ENCODE results near the gene TRIM44.
A peak's percentile ranks its signal among the peaks of the same experiment; 100 is the strongest.

TRIM44 gene

GRCh38 chr11:35623621-35624168, 38.9 kb upstream of the TRIM44 start:
- no peak for TF ChIP-seq CTCF (conservative IDR thresholded peaks at IDR 0.05; ENCODE audit: control insufficient read depth, insufficient read depth, low read depth, low read length)
- DNase-seq (ENCODE audit: low read depth) = peak; percentile 90
- no peak overlapping the region for H3K4me3 ChIP-seq (ENCODE audit: control insufficient read depth, low read depth, low read length)

GRCh38 chr11:35624316-35624715, 38.3 kb upstream of the TRIM44 start:
- no peak for TF ChIP-seq CTCF (conservative IDR thresholded peaks at IDR 0.05; ENCODE audit: control insufficient read depth, insufficient read depth, low read depth, low read length)
- DNase-seq (ENCODE audit: low read depth) = no peak
- H3K4me3 ChIP-seq (ENCODE audit: control insufficient read depth, low read depth, low read length) = no peak overlapping the region

- TF ChIP-seq CTCF (conservative IDR thresholded peaks at IDR 0.05; ENCODE audit: control insufficient read depth, insufficient read depth, low read depth, low read length) = no peak
- DNase-seq (ENCODE audit: low read depth) = no peak
- H3K4me3 ChIP-seq (ENCODE audit: control insufficient read depth, low read depth, low read length) = no peak overlapping the region
Measured at GRCh38 chr11:35624781-35625180, 37.8 kb upstream of the TRIM44 start.

GRCh38 chr11:35626501-35626900, 36.1 kb upstream of the TRIM44 start:
- no peak overlapping the region for H3K4me3 ChIP-seq (ENCODE audit: control insufficient read depth, low read depth, low read length)
- TF ChIP-seq CTCF (conservative IDR thresholded peaks at IDR 0.05; ENCODE audit: control insufficient read depth, insufficient read depth, low read depth, low read length) = no peak
- DNase-seq (ENCODE audit: low read depth) = no peak

- no peak overlapping the region for H3K4me3 ChIP-seq (ENCODE audit: control insufficient read depth, low read depth, low read length)
- no peak for TF ChIP-seq CTCF (conservative IDR thresholded peaks at IDR 0.05; ENCODE audit: control insufficient read depth, insufficient read depth, low read depth, low read length)
- no peak for DNase-seq (ENCODE audit: low read depth)
Measured at GRCh38 chr11:35629511-35629910, 33.1 kb upstream of the TRIM44 start.

GRCh38 chr11:35629914-35630313, 32.7 kb upstream of the TRIM44 start:
- TF ChIP-seq CTCF (conservative IDR thresholded peaks at IDR 0.05; ENCODE audit: control insufficient read depth, insufficient read depth, low read depth, low read length) = no peak
- peak; percentile 99 for DNase-seq (ENCODE audit: low read depth)
- no peak overlapping the region for H3K4me3 ChIP-seq (ENCODE audit: control insufficient read depth, low read depth, low read length)

- DNase-seq (ENCODE audit: low read depth) = peak; percentile 75
- no peak for TF ChIP-seq CTCF (conservative IDR thresholded peaks at IDR 0.05; ENCODE audit: control insufficient read depth, insufficient read depth, low read depth, low read length)
- no peak overlapping the region for H3K4me3 ChIP-seq (ENCODE audit: control insufficient read depth, low read depth, low read length)
Measured at GRCh38 chr11:35631891-35632290, 30.7 kb upstream of the TRIM44 start.
